ENCODE data around the gene SDK1.
"Not testable (repeated sequence)": the region's sequence is repeated elsewhere in the genome, so short reads cannot be mapped to it uniquely, and the experiment has no call there.

Gene SDK1

DNA sequence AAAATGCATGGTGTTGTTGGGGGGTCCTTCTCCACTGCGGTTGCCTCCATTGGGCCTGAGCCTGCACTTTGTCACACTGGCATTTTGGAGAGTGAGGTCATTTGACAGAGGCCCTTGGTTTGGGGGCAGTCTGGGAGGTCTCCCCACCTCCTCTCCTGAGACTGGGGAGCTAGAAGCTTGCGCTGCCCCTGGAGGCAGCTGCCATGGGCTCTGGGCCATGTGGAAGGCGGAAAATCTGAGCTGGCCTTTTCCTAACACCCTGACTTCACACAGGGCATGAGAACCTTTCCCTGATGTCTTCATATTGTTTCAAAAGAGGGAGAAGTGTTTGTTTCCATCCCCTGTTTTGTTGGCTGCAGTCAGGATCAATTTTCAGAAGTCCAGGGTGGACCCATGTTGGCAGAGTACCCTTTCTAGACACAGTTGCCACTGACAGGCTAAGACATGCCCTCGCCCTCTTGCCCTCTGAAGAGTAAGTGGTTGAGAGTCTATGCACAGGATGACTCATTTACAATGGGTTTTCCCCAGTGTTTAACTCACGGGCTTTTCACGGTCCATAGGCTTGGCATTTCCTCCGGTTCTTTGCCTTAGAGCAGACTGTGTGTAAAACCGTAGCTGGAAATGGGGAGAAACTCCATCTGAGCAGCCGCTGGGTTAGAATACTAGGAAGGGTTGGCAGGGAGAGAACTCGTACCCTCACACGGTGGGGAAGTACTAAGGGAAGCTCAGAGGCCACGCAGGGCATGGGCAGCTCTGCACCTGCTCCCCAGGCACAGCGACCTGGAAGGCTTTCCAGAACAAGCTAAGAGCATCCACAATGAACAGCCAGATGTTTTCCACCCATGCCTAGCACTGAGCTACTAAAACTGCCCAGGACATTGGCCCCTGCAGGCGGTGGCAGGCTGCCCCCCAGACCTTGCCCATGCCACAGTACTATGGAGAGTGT, 655.0 kb downstream of the SDK1 start:
- DNase-seq (ENCODE audit: low spot score) = peak; percentile 15

GRCh38 chr7:3956949-3957348, 655.9 kb downstream of the SDK1 start:
- no peak for DNase-seq (ENCODE audit: low spot score)

DNA sequence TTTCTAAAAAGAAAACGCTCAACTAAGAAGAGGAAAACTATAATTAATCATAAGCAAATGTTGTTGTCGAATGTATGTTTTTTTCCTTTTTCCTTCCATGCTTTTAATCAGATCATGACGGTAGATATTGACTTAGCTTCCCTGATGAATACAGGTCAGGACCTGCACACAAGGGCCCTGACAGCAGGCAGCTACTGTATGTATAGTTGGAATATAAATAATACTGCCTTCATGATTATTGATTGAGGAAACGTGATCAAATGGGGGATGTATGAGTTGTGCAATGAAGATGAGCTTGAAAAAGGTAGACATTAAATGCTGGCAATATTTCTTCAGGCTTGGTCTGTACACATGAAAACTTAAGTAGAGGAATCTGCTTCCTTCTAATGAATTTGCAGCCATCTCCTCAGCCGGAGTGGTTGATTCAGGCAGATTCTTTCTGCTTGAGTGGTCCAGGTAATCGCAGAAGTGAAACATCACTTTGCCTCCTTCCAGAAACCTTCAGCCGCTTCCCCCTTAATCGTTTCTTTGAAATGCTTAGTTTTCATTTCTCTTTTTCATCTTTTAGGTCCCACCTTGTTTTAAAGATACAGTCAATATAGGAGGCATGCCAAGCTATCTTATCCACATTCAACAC, 656.5 kb downstream of the SDK1 start:
- DNase-seq (ENCODE audit: low spot score) = no peak

DNA sequence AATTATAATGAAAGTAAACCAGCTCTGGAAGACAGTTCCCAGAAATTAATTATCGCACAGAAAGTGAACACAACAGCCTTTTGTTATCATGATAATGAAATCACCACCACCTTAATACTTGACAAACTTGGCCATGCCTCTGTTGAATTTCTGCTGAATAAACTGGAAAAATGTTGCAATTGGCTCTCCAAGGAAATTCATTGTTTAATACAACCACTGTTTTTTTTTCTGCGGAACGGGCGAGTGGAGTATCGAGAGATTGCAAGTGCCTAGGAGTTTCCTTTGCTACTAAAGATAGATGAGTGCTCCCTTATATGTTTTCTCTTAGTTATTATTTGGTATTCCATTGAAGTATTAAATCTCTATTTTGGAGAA, 657.0 kb downstream of the SDK1 start:
- DNase-seq (ENCODE audit: low spot score) = no peak

DNA sequence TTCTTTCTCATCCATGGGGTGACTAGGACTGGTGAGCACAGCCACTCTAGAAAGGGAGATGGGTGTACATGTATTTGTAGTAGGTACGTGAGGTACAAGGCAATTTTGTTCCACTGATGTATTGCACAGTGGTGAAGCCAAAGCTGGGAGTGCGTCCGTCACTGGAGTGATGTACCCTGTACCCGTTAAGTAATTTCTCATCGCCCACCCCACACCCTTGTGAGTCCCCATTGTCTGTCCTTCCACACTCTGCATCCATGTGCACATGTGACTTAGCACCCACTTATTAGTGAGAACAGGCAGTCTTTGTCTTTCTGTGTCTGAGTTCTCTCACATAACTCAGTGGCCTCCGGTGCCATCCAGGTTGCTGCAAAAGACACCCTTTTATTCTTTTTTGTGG, 658.3 kb downstream of the SDK1 start:
- DNase-seq (ENCODE audit: low spot score) = no peak

DNA sequence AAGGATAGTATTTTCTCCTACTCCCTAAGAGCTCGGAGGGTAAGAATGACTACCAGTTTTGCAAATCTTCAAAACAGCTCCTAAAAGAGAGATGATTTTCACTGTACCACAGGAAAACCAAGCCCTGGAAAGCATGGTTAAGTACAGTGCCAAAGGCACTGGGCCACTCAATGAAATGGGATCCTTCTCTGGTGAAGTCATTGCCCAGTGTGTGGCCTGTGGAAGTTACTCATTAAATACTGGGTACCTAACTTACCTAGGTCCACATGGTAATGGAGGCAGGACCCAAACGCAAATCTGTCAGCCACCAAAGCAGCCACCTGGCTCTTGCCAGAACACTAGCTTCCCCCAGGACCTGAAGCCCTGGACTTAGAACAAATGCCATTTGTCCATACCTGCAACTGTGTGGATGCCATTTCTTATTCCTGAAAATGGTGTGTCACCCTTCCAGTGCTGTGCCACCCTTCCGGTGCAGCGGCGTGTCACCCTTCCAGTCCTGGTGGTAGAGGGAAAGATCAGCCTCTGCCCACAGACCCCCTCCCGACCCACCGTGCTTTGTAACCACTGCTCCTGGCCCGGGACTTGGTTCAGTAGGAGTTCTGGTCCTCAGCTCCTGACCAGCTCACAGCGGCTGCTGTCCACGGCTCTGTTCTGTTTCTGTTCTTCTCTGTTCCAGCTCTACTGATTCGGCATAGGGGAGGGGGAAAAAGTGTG, 659.2 kb downstream of the SDK1 start:
- DNase-seq (ENCODE audit: low spot score) = no peak

DNA sequence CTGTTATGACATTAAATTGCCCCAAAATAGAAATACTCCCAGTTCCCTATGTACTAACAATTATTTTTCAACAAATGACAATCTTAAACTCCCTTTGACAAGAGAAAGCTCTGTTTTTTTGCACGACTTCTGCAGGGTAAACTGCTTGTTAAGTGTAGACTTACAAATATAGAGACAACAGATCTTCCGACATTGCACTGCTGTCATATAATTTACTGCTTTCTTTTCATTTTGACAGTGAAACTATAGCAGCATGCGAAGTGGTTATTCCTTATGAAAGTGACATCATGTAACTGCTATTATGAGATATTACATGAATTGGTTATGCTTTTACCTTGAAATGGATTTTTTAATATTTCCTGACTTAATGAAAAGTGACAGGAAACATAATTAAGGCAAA, 659.9 kb downstream of the SDK1 start:
- no peak for DNase-seq (ENCODE audit: low spot score)

DNA sequence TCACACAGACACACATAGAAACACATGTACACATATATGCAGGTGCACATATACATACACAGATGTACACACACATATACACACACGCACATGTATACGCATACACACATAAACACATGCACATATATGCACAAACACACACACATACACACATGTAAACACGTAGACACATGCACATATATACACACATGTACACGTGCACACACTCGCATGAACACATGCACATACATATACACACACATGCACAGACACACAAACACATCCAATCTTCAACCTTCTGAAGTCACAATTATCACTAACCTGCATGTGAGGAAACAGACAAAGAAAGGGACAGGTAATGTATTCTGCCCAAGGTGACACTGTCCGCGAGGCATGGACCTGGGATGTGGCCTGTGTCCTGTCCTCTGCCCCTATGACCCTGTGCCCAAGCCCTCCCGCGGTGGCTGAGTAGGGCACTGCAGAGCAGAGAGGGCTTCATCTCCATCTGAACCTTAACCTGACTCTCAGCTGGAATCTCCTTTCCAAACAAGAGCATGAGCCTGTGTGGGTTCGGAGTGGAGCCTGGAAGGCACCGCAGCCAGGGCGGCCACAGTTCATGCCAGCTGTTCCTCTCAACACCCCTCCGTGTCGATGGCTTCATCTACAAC, 660.9 kb downstream of the SDK1 start:
- DNase-seq (ENCODE audit: low spot score) = no peak

- DNase-seq (ENCODE audit: low spot score) = not testable (repeated sequence)
These were observed 662.7 kb downstream of the SDK1 start for GRCh38 chr7:3963768-3964167.

DNA sequence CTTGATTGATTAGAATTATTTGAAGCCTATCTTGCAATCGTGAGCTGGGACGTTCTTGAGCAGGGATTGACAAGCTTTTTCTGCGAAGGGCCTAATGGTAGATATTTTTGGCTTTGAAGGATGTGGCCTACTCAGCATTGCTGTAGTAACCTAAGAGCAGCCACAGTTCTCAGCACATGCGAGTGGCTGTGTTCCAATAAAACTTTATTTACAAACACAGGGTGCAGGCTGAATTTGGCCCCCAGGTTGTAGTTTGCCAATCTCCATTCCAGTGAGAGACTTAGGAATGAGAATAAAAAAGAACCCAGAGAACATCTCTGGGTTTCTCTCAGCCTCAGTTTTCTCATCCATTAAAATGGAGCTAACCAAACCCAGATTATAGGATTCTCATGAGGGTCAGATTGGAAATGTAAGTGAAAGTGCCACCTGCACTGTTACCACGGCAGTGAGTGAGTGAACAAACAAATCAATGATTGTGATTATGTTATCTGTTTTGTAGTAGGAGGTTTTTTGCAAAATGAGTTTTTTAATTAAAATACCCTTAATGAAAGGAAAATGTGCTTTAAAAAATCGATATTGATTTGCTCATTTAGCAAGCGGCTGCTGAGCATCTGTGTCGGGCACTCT, 664.0 kb downstream of the SDK1 start:
- DNase-seq (ENCODE audit: low spot score) = no peak

DNA sequence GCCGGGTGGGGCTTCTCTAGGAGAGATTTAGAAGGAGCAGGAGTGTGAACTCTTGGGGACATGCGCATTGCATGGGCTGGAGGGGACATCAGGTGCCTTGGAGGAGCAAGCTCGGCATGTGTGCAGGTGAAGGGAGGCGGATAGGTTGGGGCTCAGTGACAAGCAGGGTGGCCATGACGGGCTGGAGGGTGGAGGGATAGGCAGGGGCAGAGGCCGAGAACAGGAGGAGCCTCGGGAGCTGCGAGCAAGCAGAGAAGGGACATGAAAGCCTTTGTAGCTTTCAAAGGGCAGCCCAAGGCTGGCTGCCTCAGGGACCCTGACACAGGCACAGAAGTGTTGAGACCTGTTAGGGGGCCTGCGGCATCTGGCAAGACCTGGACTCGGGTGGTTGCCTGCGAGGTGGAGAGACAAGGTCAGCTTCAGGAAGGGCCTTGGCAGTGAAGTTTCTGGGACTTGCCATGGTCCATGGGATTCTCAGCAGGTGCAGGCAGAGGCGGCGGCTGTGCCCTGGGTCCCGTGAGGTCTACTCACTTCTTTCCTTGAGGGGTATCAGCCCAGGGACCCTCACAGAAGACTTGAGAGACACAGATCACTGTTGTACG, 664.8 kb downstream of the SDK1 start:
- no peak for DNase-seq (ENCODE audit: low spot score)

DNA sequence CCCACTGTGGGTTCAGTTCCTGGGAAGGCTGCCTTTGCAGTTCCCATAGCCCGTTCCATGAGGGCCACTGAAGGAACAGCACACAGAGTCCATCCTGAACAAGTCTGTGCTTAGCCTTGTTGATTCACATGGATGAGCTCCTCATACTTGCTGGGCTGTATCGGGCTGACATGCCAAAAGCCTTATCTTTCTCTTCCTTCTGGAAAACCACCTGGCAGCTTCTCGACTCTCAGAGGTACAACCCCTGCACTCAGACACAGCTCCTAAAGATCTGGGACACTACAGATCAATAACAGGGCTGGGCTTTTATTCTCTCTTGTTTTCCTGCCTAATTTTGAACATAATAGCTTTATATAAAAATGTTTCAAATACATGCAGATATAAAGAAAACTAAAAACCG, 667.2 kb downstream of the SDK1 start:
- no peak for DNase-seq (ENCODE audit: low spot score)

GRCh38 chr7:3969286-3969685, 668.2 kb downstream of the SDK1 start:
- DNase-seq (ENCODE audit: low spot score) = no peak

GRCh38 chr7:3971323-3971722, 670.3 kb downstream of the SDK1 start:
- DNase-seq (ENCODE audit: low spot score) = no peak

DNA sequence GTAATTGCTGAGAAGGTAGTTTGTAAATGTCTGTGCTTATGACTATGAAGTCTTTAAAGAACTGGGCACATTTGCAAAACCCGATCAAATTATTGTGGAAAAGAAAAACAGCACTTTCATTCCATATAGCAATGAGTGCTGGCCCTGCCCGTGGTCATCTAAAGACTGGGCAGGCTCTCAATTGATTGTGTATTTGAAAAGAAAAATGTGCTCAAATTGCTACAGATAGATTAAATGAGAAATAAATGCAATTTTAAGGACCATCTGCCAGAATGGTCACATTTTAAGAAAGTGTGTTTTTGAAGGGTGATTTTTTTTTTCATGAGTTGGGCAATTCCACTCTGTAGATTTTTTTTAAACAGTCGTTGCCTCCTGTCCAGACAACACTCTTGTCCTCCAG, 672.2 kb downstream of the SDK1 start:
- DNase-seq (ENCODE audit: low spot score) = no peak

GRCh38 chr7:3974329-3974728, 673.3 kb downstream of the SDK1 start:
- no peak for DNase-seq (ENCODE audit: low spot score)

GRCh38 chr7:3975371-3975770, 674.3 kb downstream of the SDK1 start:
- no peak for DNase-seq (ENCODE audit: low spot score)

DNA sequence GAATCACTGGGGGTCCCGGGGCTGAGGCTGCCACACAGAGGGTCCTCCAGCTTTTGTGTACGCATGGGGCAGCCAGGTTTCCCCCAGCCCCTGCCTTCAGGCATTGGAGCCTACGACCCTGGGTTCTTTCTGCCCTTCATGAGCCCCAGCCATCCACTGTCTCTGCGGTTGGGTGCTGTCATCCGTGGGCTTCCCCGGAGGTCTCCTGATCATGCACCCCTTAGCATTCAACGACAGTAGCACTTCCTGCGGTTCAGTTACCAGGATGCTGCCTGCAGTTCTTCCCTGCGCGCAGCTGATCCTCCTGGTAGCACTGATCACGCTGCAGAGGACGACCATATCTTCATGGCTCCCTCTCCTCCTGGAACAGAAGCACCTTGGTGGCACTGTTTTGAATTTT, 676.3 kb downstream of the SDK1 start:
- no peak for DNase-seq (ENCODE audit: low spot score)

DNA sequence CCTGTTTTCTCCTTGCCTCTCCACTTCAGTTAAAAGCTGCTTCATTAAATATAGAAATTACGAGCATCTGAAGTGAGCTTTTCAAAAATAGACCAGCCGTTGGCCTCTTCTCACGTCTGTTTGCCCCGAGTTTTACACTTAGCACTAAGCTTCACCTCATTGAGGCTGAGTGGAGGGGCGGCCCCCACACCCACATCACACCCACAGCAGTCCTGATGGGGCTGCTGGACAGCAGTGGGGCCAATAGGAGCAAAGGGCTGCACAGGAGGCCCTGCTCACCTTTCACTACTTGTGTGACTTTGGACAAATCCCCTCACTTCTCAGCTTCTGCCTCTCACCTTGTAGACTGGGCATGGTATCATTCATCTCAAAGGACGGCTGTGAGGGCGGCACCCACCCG, 677.8 kb downstream of the SDK1 start:
- DNase-seq (ENCODE audit: low spot score) = no peak

GRCh38 chr7:3979611-3980299, 678.7 kb downstream of the SDK1 start:
- no peak for DNase-seq (ENCODE audit: low spot score)

DNA sequence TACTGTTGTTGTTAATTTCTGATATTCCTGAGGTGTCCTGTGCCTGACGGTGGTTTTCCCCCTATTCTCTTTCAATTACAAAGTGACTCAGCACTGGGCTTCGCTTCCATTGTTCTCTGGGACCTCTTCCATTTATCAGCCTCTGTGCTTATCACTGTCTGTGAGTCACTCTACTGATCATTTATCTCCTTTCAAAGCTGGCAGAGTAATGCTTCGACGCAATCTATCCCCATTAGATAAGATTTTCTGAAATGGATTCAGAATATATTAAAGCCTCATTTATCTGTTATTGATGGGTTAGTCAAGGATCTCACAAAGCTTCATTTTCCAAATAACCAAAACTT, 679.2 kb downstream of the SDK1 start:
- DNase-seq (ENCODE audit: low spot score) = no peak
